Smooth muscle cell (in vitro differentiated cells): ENCODE data around the gene EFNA4. TPM values are rescaled to one million over a fixed set of nuclear protein-coding genes. Genes with fewer than 3 reads are reported as not detected.

Experiments
- DNase-seq: peaks from one replicate; lab custom pipeline; 2025; ENCODE audit not compliant: unreplicated experiment; lab: John Stamatoyannopoulos, UW
- H2AFZ ChIP-seq: fragments of 200-600 bp; sonication (generic); 2 replicates; pipeline ENCODE4 v1.6.0; 2016; ENCODE audit warnings: antibody characterized with exemption, low read depth, mild to moderate bottlenecking
- H3F3A ChIP-seq: fragments of 200-600 bp; sonication (generic); 2 replicates; pipeline ENCODE4 v1.6.0; 2017; ENCODE audit warnings: antibody characterized with exemption, low read depth
- H3K27ac ChIP-seq: fragments of 200-600 bp; sonication (generic); 2 replicates; pipeline ENCODE4 v1.5.1; 2016; ENCODE audit warnings: low read depth, mild to moderate bottlenecking
- H3K27me3 ChIP-seq: fragments of 200-600 bp; sonication (generic); 2 replicates; pipeline ENCODE4 v1.6.1; 2016; ENCODE audit warnings: low read depth, mild to moderate bottlenecking
- H3K36me3 ChIP-seq: fragments of 200-600 bp; sonication (generic); 2 replicates; pipeline ENCODE4 v1.5.1; 2016; ENCODE audit warnings: low read depth
- H3K4me1 ChIP-seq: fragments of 200-600 bp; sonication (generic); 2 replicates; pipeline ENCODE4 v1.5.1; 2016; ENCODE audit warnings: low read depth
- H3K4me2 ChIP-seq: fragments of 200-600 bp; sonication (generic); 2 replicates; pipeline ENCODE4 v1.6.0; 2016; ENCODE audit warnings: mild to moderate bottlenecking
- H3K4me3 ChIP-seq: fragments of 200-600 bp; sonication (generic); 2 replicates; pipeline ENCODE4 v1.5.1; 2016; ENCODE audit warnings: mild to moderate bottlenecking
- H3K79me2 ChIP-seq: fragments of 200-600 bp; sonication (generic); 2 replicates; pipeline ENCODE4 v1.6.0; 2016; ENCODE audit warnings: low read depth, mild to moderate bottlenecking
- H3K9ac ChIP-seq: fragments of 200-600 bp; sonication (generic); 2 replicates; pipeline ENCODE4 v1.6.0; 2016; ENCODE audit warnings: low read depth
- H3K9me3 ChIP-seq: fragments of 200-600 bp; sonication (generic); replicated peaks from 2 replicates; pipeline ENCODE4 v1.5.1; 2016; ENCODE audit warnings: low read depth
- H4K20me1 ChIP-seq: fragments of 200-600 bp; sonication (generic); 2 replicates; pipeline ENCODE4 v1.6.0; 2016; ENCODE audit warnings: low read depth
- CTCF ChIP-seq: fragments of 200-600 bp; sonication (generic); IDR thresholded peaks from 2 replicates; pipeline ENCODE4 v1.5.1; 2017; ENCODE audit warnings: borderline replicate concordance, mild to moderate bottlenecking, antibody characterized with exemption; ENCODE audit not compliant: insufficient read depth, poor library complexity, severe bottlenecking
- WGBS: methylation state at CpG from one replicate; pipeline ENCODE4 v1.1.7; 2016; ENCODE audit warnings: low lambda C conversion rate; 5-methylcytosine and 5-hydroxymethylcytosine counted together
- polyA plus RNA-seq: library from polyadenylated mRNA; unstranded; fragments of >200 nt; fragmentation: Nextera tagmentation; extraction: Ambion mirVana; gene quantifications from 2 replicates; pipeline ENCODE4 v1.2.1, GENCODE V29; 2016
- total RNA-seq: library from RNA; depleted of rRNA; stranded (reverse); fragments of >200 nt; gene quantifications from 2 replicates; pipeline ENCODE4 v1.2.3, GENCODE V29; 2014

Gene EFNA4
- total and polyA plus RNA-seq, 2 experiments from 2014 or later, result 18.1 to 27.6 TPM

DNA sequence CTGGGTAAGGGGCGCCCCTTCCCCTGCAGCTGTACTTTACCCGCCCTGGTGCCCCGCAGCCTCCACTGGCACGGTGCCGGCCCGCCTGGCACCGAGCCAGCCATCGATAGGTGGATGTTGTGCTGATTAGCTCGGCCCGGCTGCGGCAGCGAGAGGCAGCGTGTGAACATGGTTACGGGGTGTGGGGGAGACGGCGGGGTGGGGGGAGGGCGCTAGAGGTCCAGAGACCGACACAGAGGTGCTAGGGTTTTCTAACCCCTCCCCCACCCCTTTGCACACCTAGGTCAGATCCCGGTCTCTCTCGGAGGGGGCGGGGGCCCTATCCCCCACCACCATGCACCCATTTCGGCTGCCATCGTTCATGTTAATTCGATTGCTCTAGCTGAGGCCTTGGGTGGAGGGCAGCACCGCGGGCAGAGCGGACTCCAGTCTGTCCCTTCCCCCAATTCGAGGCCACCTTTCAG is 6.7 kb downstream of the EFNA4 start:
- Histone ChIP-seq H3K9me3 (no peaks in the 10 kb centered on the region), H3K36me3 (no peaks in the 10 kb centered on the region), H3K27me3 (peaks cover 16% of the 10 kb centered on the region), H2AFZ (no peak overlapping the region), H3K27ac (no peak overlapping the region), H3K79me2 (peaks cover under 1% of the 10 kb centered on the region), H4K20me1 (peaks cover 30% of the 10 kb centered on the region), H3K9ac (no peak overlapping the region), H3K4me3 (peak overlapping the region; percentile 46), H3F3A (no peaks in the 10 kb centered on the region), H3K4me2 (peak overlapping the region; percentile 95), H3K4me1 (peaks cover 15% of the 10 kb centered on the region)
- 20% methylated on average over 27 of the region's 28 CpGs for WGBS
- no peak for DNase-seq
- TF ChIP-seq CTCF, result no peak

GRCh38 chr1:155070721-155071569 is 7.4 kb downstream of the EFNA4 start:
- Histone ChIP-seq H3K4me1 (peaks cover 15% of the 10 kb centered on the region), H3K79me2 (no peaks in the 10 kb centered on the region), H3K4me3 (peak overlapping the region; percentile 46), H3K9ac (no peak overlapping the region), H3K27ac (peak overlapping the region; percentile 5), H4K20me1 (peaks cover 25% of the 10 kb centered on the region), H2AFZ (peak overlapping the region; percentile 34), H3K4me2 (peak overlapping the region; percentile 95), H3F3A (no peaks in the 10 kb centered on the region), H3K9me3 (no peaks in the 10 kb centered on the region), H3K36me3 (no peaks in the 10 kb centered on the region), H3K27me3 (peaks cover 16% of the 10 kb centered on the region)
- DNase-seq, result peak; percentile 53
- 5% methylated on average over 55 of the region's 61 CpGs for WGBS
- TF ChIP-seq CTCF, result peak; percentile 24

GRCh38 chr1:155071701-155072100 is 8.2 kb downstream of the EFNA4 start:
- peaks cover 16% of the 10 kb centered on the region for H3K27me3 ChIP-seq
- peak overlapping the region; percentile 46 for H3K4me3 ChIP-seq
- H3K36me3 ChIP-seq, result no peaks in the 10 kb centered on the region
- H3K4me2 ChIP-seq, result peak overlapping the region; percentile 95
- peak overlapping the region; percentile 5 for H3K27ac ChIP-seq
- TF ChIP-seq CTCF, result no peak
- no peaks in the 10 kb centered on the region for H3F3A ChIP-seq
- no peak overlapping the region for H2AFZ ChIP-seq
- WGBS, result 38% methylated on average over 14 of the region's 14 CpGs
- H4K20me1 ChIP-seq, result peaks cover 18% of the 10 kb centered on the region
- no peaks in the 10 kb centered on the region for H3K79me2 ChIP-seq
- no peak overlapping the region for H3K9ac ChIP-seq
- H3K4me1 ChIP-seq, result peaks cover 15% of the 10 kb centered on the region
- DNase-seq, result no peak
- no peaks in the 10 kb centered on the region for H3K9me3 ChIP-seq
